CD4-positive, alpha-beta T cell treated with Interleukin-21 for 1 hour (primary cell): ENCODE results near the gene EBNA1BP2.
A peak's percentile ranks its signal among the peaks of the same experiment; 100 is the strongest.
"Not testable (repeated sequence)": the region's sequence is repeated elsewhere in the genome, so short reads cannot be mapped to it uniquely, and the experiment has no call there.

ENCODE experiments used
- DNase-seq: peaks from one replicate; pipeline ENCODE4 v3.0.0-alpha.2; 2020

Gene EBNA1BP2

GRCh38 chr1:43171312-43171875 lies 696 bp downstream of the EBNA1BP2 start:
- DNase-seq = no peak

GRCh38 chr1:43165765-43166164 lies 6.3 kb downstream of the EBNA1BP2 start:
- DNase-seq = no peak

GRCh38 chr1:43165162-43165561 lies 6.9 kb downstream of the EBNA1BP2 start:
- no peak for DNase-seq

GRCh38 chr1:43156026-43156425 lies 16.1 kb downstream of the EBNA1BP2 start:
- DNase-seq = no peak

- no peak for DNase-seq
Observed at GRCh38 chr1:43153443-43153842, 18.6 kb downstream of the EBNA1BP2 start.

GRCh38 chr1:43152866-43153265 lies 19.2 kb downstream of the EBNA1BP2 start:
- no peak for DNase-seq

DNA sequence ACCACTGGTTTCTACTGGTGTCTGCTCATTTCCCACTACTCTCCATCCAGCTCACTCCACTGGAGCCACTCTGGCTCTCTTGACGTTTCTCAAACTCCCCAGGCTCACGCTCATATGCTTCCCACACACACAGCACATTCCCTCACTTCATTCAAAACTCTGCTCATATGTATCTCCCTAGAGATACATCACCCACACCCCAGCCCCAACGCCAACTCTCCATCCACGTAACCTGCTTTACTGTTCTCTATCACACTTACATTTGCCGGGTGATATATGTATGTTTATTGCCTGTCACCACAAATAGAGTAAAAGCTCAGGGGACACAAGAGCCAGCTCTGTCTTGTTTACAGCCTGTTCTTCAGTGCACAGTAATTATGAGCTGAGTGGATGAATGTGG lies 22.2 kb downstream of the EBNA1BP2 start:
- DNase-seq = no peak

DNA sequence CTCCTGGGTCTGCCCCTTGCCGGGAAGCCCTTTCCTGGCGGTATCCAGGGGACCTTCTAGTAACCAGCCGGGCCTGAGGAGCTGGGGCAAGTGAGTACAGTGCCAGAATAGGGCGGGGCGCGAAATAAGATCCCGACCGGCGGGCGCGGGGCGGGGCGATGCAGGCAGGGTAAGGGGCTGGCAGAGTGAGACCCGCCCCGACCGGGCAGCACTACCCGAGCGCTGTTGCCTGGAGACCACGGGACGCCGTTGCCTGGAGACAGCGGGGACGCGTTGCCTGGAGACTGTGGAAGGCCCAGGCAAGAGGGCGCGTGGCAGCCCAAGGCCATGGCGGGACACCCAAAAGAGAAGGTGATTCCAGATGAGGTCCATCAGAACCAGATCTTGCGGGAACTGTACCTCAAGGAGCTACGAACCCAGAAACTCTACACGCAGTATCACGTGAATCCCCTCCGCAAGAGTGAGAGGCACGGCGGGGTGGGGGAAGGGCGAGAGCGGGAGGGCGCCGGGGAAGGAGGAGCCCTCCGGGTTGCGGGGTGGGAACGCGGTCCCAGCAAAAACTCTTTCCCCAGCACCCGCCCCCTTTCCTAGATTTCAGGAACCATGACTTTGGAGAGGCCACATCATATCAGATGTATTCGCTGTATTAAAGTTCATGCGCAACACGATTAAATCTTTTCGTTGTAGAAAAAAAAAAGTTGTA lies 24.3 kb downstream of the EBNA1BP2 start:
- DNase-seq = peak; percentile 20

DNA sequence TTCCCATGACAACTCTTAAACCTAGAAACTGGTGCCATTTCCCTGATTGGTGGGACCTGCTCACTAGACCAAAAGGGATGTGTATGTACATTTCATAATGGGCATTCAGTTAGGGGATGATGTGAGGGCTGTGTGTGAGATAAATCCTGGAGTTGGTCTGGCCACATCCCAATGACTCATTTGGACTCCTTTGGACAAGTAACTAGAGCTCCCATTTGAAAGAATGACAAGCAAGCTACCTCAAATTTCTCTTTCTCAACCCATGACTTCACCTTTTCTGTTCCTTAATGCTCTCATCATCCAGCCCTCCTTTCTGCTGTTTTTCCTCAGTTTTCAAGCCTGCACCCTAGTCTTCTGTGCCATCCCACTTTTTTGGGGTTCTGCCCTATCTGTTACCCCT lies 27.9 kb downstream of the EBNA1BP2 start:
- DNase-seq = no peak

DNA sequence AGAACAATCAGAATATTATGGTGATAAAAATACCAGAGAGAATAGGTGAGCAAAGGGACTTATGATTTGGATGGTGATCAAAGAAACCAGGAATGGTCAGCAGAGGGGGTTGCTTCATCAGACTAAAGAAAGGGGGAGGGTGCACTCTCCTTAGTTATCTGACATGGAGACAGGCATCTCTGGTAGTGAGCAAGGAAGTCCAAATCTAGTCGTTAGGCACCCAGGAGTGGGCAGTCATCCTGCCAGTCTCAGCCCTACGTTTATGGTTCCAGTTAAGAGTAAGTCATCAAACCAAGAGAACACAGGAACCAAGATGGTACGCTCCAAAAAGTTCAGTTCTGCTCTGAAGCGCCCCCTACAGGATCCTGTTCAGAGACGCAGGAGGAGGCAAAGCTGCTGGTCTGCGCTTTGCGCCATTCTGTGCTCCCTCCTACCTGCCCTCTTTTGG lies 28.6 kb downstream of the EBNA1BP2 start:
- DNase-seq = no peak

- DNase-seq = no peak
Observed at GRCh38 chr1:43140583-43140982, 31.5 kb downstream of the EBNA1BP2 start.

DNA sequence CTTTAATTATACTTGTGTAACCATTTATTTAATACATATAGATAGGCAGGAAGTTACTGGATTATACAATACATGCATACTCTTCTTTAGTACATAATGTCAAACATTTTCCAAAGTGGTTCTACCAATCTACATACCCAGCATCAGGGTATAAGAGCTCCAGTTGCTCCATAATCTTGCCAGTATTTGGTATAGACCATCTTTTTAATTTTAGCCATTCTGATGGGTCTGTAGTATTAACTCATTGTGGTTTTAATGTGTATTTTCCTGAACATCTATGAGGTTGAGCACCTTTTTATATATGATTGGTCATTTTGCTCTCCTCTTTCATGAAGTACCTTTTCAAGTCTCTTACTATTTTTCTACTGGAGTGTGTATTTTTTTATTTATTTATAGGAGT lies 32.1 kb downstream of the EBNA1BP2 start:
- DNase-seq = no peak

DNA sequence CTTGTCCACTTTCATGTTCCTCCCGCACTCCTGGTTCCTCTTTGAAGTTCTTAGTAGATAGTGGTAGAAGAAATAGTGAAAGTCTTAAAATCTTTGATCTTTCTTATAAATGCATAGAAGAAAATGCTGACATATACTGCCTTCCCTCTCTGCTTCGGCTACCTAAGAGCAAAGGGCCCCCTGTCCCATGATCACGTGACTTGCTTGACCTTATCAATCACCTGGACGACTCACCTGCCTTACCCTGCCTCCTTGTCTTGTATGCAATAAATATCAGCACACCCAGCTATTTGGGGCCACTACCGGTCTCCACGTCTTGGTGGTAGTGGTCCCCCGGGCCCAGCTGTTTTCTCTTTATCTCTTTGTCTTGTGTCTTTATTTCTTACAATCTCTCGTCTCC lies 32.8 kb downstream of the EBNA1BP2 start:
- DNase-seq = not testable (repeated sequence)

- DNase-seq = no peak
Observed at GRCh38 chr1:43137445-43138052, 34.5 kb downstream of the EBNA1BP2 start.

DNA sequence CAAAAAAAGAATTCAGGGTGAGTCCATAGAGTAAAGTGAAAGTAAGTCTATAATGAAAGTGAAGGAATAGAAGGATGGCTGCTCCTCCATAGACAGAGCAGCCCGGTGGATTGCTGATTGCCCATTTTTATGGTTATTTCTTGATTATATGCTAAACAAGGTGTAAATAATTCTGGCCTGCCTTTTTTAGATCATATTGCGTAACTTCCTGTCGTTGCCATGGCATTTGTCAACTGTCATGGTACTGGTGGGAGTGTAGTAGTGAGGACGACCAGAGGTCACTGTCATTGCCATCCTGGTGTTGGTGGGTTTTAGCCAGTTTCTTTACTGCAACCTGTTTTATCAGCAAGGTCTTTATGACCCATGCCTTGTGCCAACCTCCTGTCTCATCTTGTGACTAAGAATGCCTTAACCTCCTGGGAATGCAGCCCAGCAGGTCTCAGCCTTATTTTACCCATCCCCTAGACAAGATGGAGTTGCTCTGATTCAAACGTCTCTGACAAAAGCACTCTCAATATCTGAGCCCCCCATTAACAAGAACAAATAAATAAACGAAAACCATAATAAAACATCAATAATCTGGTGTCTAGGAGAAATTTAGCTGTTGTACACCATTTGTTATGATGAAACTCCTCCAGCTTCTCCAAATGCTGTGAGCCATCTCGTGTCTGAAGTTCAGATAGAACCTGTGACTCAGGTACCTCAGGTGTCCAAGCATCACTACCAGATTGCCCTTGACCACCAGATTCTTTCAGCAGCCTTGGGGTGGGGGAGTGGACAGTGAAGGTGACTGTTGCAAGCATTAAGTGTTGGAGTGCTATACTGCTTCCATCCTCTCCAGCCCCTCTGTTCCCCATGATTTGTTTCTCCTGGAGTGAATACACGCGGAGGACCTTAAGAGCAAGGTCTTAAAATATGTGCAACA lies 36.0 kb downstream of the EBNA1BP2 start:
- no peak for DNase-seq

DNA sequence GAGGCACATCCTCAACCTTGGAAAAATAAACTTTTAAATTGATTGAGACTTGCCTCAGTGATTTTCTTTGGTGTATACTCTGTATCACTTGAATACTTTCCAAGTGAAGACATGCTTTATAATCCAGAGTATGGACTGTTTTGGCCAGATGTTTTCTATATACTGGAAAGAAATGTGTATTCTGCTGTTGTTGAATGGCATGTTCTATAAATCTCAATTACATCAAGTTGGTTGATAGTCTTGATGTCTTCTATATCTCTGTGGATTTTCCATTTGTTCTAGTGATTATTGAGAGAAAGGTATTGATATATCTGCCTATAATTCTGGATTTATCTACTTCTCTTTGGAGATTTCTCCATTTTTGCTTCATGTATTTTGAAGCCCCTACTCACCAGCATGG lies 37.5 kb downstream of the EBNA1BP2 start:
- no peak for DNase-seq

DNA sequence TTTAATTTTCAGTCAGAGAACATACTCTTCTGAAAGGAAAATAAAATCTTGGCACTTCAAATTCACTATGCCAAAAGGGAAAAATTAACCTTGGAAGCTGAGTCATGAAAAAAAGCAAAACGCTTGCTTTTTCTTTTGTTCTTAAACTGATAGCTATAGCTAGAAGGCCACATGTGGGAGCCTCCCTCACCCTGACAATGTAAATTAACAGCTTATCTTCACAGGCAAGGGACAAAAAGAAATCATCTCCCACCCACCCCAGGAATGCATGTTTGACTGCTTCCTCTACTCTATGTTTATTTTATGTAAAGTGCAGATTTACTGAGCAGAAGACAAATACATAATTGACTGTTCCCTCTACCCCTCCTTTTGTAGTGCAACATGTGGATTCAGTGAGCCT lies 38.0 kb downstream of the EBNA1BP2 start:
- no peak for DNase-seq

DNA sequence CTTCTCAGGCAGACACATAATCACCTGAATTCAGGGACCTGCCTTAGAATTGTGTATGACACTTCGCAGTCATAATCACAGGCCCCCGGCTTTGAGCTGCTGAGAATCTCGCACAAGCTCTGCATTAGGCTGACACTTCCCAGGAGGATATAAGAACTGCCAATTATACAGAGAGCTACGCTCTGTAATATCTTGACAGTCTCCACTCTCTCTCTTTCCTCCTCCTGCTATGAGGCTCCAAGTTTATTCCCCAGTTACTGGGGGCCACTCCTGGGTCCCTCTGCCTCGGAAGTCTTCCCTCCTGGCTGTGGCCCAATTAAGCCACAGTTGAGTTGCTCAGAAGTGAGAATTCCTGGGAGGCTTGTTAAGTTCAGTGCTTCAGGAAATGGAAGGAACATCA lies 42.7 kb downstream of the EBNA1BP2 start:
- no peak for DNase-seq

DNA sequence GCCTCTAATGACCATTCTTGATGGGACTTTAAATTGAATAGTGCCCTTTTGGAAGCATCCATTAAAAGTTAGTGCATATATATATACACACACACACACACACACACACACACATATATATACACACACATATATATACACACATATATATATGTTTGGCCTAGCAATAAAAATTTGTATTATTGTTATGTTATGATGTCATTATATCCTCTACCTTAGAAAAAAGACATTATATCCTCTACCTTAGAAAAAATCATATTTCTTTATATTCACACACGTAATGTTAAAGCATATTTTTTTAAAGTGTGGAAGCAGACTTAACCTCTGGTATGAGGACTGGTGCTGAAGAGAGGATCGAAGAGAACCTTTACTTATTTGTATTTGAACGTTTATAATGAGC lies 43.3 kb downstream of the EBNA1BP2 start:
- no peak for DNase-seq

GRCh38 chr1:43123031-43123430 lies 49.1 kb downstream of the EBNA1BP2 start:
- no peak for DNase-seq

- no peak for DNase-seq
Observed at GRCh38 chr1:43121256-43121900, 50.7 kb downstream of the EBNA1BP2 start.

- DNase-seq = not testable (repeated sequence)
Observed at GRCh38 chr1:43119928-43120586, 52.0 kb downstream of the EBNA1BP2 start.
